GM23338 (cell line): ENCODE measurements around the gene GRAMD1A. TPM values are rescaled to one million over a fixed set of nuclear protein-coding genes. Genes with fewer than 3 reads are reported as not detected.
"Not testable (repeated sequence)": the region's sequence is repeated elsewhere in the genome, so short reads cannot be mapped to it uniquely, and the experiment has no call there.

Experiments
- ATAC-seq: fragments of 200-7000 bp; cut with Tn5 transposase; 3 replicates; pipeline ENCODE4 v1.9.1; 2020
- DNase-seq: peaks from one replicate; pipeline ENCODE4 v3.0.0-alpha.2; 2015; ENCODE audit warnings: low spot score
- H2AFZ ChIP-seq: fragments of 200-600 bp; sonication (generic); 2 replicates; pipeline ENCODE4 v1.8.0; 2016; ENCODE audit warnings: antibody characterized with exemption, mild to moderate bottlenecking, moderate library complexity
- H3F3A ChIP-seq: fragments of 200-600 bp; sonication (generic); replicated peaks from 2 replicates; pipeline ENCODE4 v1.8.0; 2017; ENCODE audit warnings: antibody characterized with exemption, mixed run types, low read depth
- H3K27ac ChIP-seq: fragments of 200-600 bp; sonication (generic); 2 replicates; pipeline ENCODE4 v1.6.1; 2016; ENCODE audit warnings: low read depth
- H3K27me3 ChIP-seq: fragments of 200-600 bp; sonication (generic); 2 replicates; pipeline ENCODE4 v1.8.0; 2016; ENCODE audit warnings: mild to moderate bottlenecking, mixed run types, moderate library complexity; ENCODE audit not compliant: insufficient read depth
- H3K36me3 ChIP-seq: fragments of 200-600 bp; sonication (generic); 2 replicates; pipeline ENCODE4 v1.8.0; 2016; ENCODE audit warnings: mild to moderate bottlenecking; ENCODE audit not compliant: insufficient read depth
- H3K4me1 ChIP-seq: fragments of 200-600 bp; sonication (generic); 2 replicates; pipeline ENCODE4 v1.8.0; 2016; ENCODE audit warnings: mild to moderate bottlenecking, moderate library complexity; ENCODE audit not compliant: insufficient read depth
- H3K4me2 ChIP-seq: fragments of 200-600 bp; sonication (generic); 2 replicates; pipeline ENCODE4 v1.7.1; 2017; ENCODE audit warnings: mixed run types
- H3K4me3 ChIP-seq: fragments of 200-600 bp; sonication (generic); 2 replicates; pipeline ENCODE4 v1.6.1; 2016; ENCODE audit warnings: mixed run types
- H3K79me2 ChIP-seq: fragments of 200-600 bp; sonication (generic); replicated peaks from 2 replicates; pipeline ENCODE4 v1.8.0; 2017; ENCODE audit warnings: mild to moderate bottlenecking; ENCODE audit not compliant: insufficient read depth
- H3K9me2 ChIP-seq: fragments of 200-600 bp; sonication (generic); 2 replicates; pipeline ENCODE4 v1.8.0; 2017; ENCODE audit not compliant: insufficient read depth
- H4K20me1 ChIP-seq: fragments of 200-600 bp; sonication (generic); replicated peaks from 2 replicates; pipeline ENCODE4 v1.8.0; 2017; ENCODE audit warnings: mild to moderate bottlenecking; ENCODE audit not compliant: insufficient read depth
- H3K27ac Mint-ChIP-seq: 2 replicates; pipeline ENCODE4 v1.8.0; 2020; ENCODE audit warnings: inconsistent platforms, mild to moderate bottlenecking, moderate library complexity, mixed read lengths
- H3K27me3 Mint-ChIP-seq: 3 replicates; pipeline ENCODE4 v1.8.0; 2022; ENCODE audit warnings: low read depth, mild to moderate bottlenecking, moderate library complexity, mixed read lengths, inconsistent platforms; ENCODE audit not compliant: insufficient read depth, poor library complexity
- H3K36me3 Mint-ChIP-seq: 3 replicates; pipeline ENCODE4 v1.8.0; 2021; ENCODE audit warnings: low read depth, mild to moderate bottlenecking, inconsistent platforms, moderate library complexity, mixed read lengths
- H3K4me1 Mint-ChIP-seq: 3 replicates; pipeline ENCODE4 v1.8.0; 2020; ENCODE audit warnings: mild to moderate bottlenecking, inconsistent platforms, mixed read lengths
- H3K4me3 Mint-ChIP-seq: 3 replicates; pipeline ENCODE4 v1.8.0; 2021; ENCODE audit warnings: moderate library complexity, mild to moderate bottlenecking, inconsistent platforms, mixed read lengths
- H3K9me3 Mint-ChIP-seq: 3 replicates; pipeline ENCODE4 v1.8.0; 2020; ENCODE audit warnings: moderate library complexity, mild to moderate bottlenecking, inconsistent platforms, mixed read lengths
- EZH2phosphoT487 ChIP-seq: fragments of 200-600 bp; sonication (generic); IDR thresholded peaks from one replicate; pipeline ENCODE4 v1.8.1; 2018; ENCODE audit warnings: antibody characterized with exemption; ENCODE audit not compliant: unreplicated experiment
- POLR2AphosphoS5 ChIP-seq: IDR thresholded peaks from 2 replicates; pipeline ENCODE4 v1.6.1; 2016; ENCODE audit warnings: antibody characterized with exemption, low read depth
- ZNF462 ChIP-seq: fragments of 250-450 bp; sonication (Bioruptor Pico); IDR thresholded peaks from 2 replicates; pipeline ENCODE4 v1.5.0; 2020; ENCODE audit warnings: mild to moderate bottlenecking, moderate library complexity
- polyA plus RNA-seq: library from polyadenylated mRNA; unstranded; fragments of >200 nt; fragmentation: Nextera tagmentation; extraction: Ambion mirVana; gene quantifications from 2 replicates; pipeline ENCODE4 v1.2.1, GENCODE V29; 2016
- total RNA-seq: library from RNA; depleted of rRNA; stranded (reverse); fragments of >200 nt; shearing (Covaris generic); gene quantifications from 2 replicates; pipeline ENCODE4 v1.2.3, GENCODE V29; 2014

The GRAMD1A gene
- total and polyA plus RNA-seq, 2 experiments from 2014 or later = 122 to 174 TPM

- TF ChIP-seq ZNF462 (CRISPR knock-in tag) = no peak
- no peak for TF ChIP-seq POLR2AphosphoS5
- no peak for TF ChIP-seq EZH2phosphoT487
These were observed 14.0 kb downstream of the GRAMD1A start (continued) for GRCh38 chr19:35013820-35014754.

GRCh38 chr19:35014774-35015173, 14.7 kb downstream of the GRAMD1A start:
- Histone ChIP-seq H3K36me3 (peaks cover 72% of the 10 kb centered on the region), H4K20me1 (peaks cover 21% of the 10 kb centered on the region), H3F3A (peaks cover 26% of the 10 kb centered on the region)
- not testable (repeated sequence) for DNase-seq, H3K27ac ChIP-seq, H3K4me3 Mint-ChIP-seq, H3K4me1 Mint-ChIP-seq, H3K4me2 ChIP-seq, ATAC-seq, H3K9me3 Mint-ChIP-seq, H3K9me2 ChIP-seq, H3K4me3 ChIP-seq, H3K27me3 ChIP-seq, H3K4me1 ChIP-seq, H2AFZ ChIP-seq, H3K79me2 ChIP-seq, H3K27ac Mint-ChIP-seq
- Mint-ChIP-seq H3K27me3 (peaks cover 24% of the 10 kb centered on the region), H3K36me3 (peaks cover 93% of the 10 kb centered on the region)
